Large intestine (tissue), 3 donors: ENCODE measurements around the gene SLC2A13. TPM values are rescaled to one million over a fixed set of nuclear protein-coding genes. Genes with fewer than 3 reads are reported as not detected.
A peak's percentile ranks its signal among the peaks of the same experiment; 100 is the strongest.
"Not testable (repeated sequence)": the region's sequence is repeated elsewhere in the genome, so short reads cannot be mapped to it uniquely, and the experiment has no call there.

ENCODE experiments used
- DNase-seq, 2 donors: peaks; one replicate each; pipeline versions ENCODE4 v3.0.0 to v3.0.0-alpha.2; 2013
- H3K27ac ChIP-seq: one replicate; pipeline ENCODE4 v1.5.1; 2013; ENCODE audit warnings: low read length
- H3K27me3 ChIP-seq: 2 replicates; pipeline ENCODE4 v1.6.1; 2013; ENCODE audit warnings: low read length; ENCODE audit not compliant: control insufficient read depth, insufficient read depth
- H3K36me3 ChIP-seq: 2 replicates; pipeline ENCODE4 v1.6.1; 2013; ENCODE audit warnings: low read length; ENCODE audit not compliant: control insufficient read depth, insufficient read depth
- H3K4me1 ChIP-seq: one replicate; pipeline ENCODE4 v1.6.1; 2013; ENCODE audit warnings: low read length; ENCODE audit not compliant: control insufficient read depth, insufficient read depth
- H3K4me3 ChIP-seq: one replicate; pipeline ENCODE4 v1.5.1; 2013; ENCODE audit warnings: low read length
- H3K9me3 ChIP-seq: one replicate; pipeline ENCODE4 v1.6.1; 2013; ENCODE audit warnings: mild to moderate bottlenecking, low read depth, low read length, moderate library complexity; ENCODE audit not compliant: control insufficient read depth
- WGBS: methylation state at CpG from one replicate; pipeline ENCODE4 v1.1.5; 2013; ENCODE audit warnings: low lambda C conversion rate; ENCODE audit not compliant: insufficient coverage; 5-methylcytosine and 5-hydroxymethylcytosine counted together
- polyA plus RNA-seq: library from polyadenylated mRNA; unstranded; fragments of 120-200 nt; gene quantifications from one replicate; pipeline ENCODE4 v1.2.1, GENCODE V29; 2013

Gene SLC2A13
- polyA plus RNA-seq, 1 donor = 21.4 TPM

GRCh38 chr12:39755478-39755877 lies 350.4 kb downstream of the SLC2A13 start:
- H3K4me1 ChIP-seq = no peaks in the 10 kb centered on the region
- H3K9me3 ChIP-seq = no peaks in the 10 kb centered on the region
- WGBS = 86% methylated on average over 2 of the region's 2 CpGs
- no peak overlapping the region for H3K27ac ChIP-seq
- no peak overlapping the region for H3K4me3 ChIP-seq
- DNase-seq = no peak
- no peaks in the 10 kb centered on the region for H3K27me3 ChIP-seq
- no peaks in the 10 kb centered on the region for H3K36me3 ChIP-seq

GRCh38 chr12:39752482-39753137 lies 353.3 kb downstream of the SLC2A13 start:
- 67% methylated on average over 1 of the region's 6 CpGs for WGBS
- H3K4me3 ChIP-seq = no peak overlapping the region
- no peak overlapping the region for H3K27ac ChIP-seq
- DNase-seq = no peak
- no peaks in the 10 kb centered on the region for H3K27me3 ChIP-seq
- no peaks in the 10 kb centered on the region for H3K36me3 ChIP-seq
- H3K9me3 ChIP-seq = no peaks in the 10 kb centered on the region
- no peaks in the 10 kb centered on the region for H3K4me1 ChIP-seq

GRCh38 chr12:39746151-39746550 lies 359.7 kb downstream of the SLC2A13 start:
- H3K4me3 ChIP-seq, H3K9me3 ChIP-seq, DNase-seq, H3K27ac ChIP-seq, H3K27me3 ChIP-seq, H3K4me1 ChIP-seq, H3K36me3 ChIP-seq: not testable (repeated sequence)
- 80% methylated on average over 1 of the region's 6 CpGs for WGBS

- Histone ChIP-seq H3K4me1 (no peaks in the 10 kb centered on the region), H3K36me3 (no peaks in the 10 kb centered on the region), H3K27ac (no peak overlapping the region), H3K4me3 (no peak overlapping the region), H3K9me3 (peaks cover 7% of the 10 kb centered on the region), H3K27me3 (no peaks in the 10 kb centered on the region)
- 100% methylated on average over 1 of the region's 1 CpG for WGBS
- DNase-seq = no peak
These were observed 362.2 kb downstream of the SLC2A13 start for GRCh38 chr12:39743655-39744054.

- Histone ChIP-seq H3K4me1 (no peaks in the 10 kb centered on the region), H3K36me3 (no peaks in the 10 kb centered on the region), H3K27ac (no peak overlapping the region), H3K4me3 (no peak overlapping the region), H3K9me3 (peaks cover 6% of the 10 kb centered on the region), H3K27me3 (no peaks in the 10 kb centered on the region)
- WGBS = no CpG with 5 or more reads among the region's 2 CpGs
- peak in 1 of 2 donors; percentile 38 for DNase-seq
These were observed 369.5 kb downstream of the SLC2A13 start for GRCh38 chr12:39736406-39736805.

- peak in 1 of 2 donors; percentile 4 for DNase-seq
- H3K27me3 ChIP-seq = no peaks in the 10 kb centered on the region
- no peaks in the 10 kb centered on the region for H3K36me3 ChIP-seq
- no peak overlapping the region for H3K4me3 ChIP-seq
- H3K4me1 ChIP-seq = no peaks in the 10 kb centered on the region
- 71% methylated on average over 4 of the region's 6 CpGs for WGBS
- no peak overlapping the region for H3K27ac ChIP-seq
- H3K9me3 ChIP-seq = no peaks in the 10 kb centered on the region
These were observed 382.1 kb downstream of the SLC2A13 start for GRCh38 chr12:39723831-39724230.

- WGBS = no CpG with 5 or more reads among the region's 1 CpG
- Histone ChIP-seq H3K27me3 (no peaks in the 10 kb centered on the region), H3K4me3 (no peak overlapping the region), H3K4me1 (no peaks in the 10 kb centered on the region), H3K9me3 (no peaks in the 10 kb centered on the region), H3K36me3 (no peaks in the 10 kb centered on the region), H3K27ac (no peak overlapping the region)
- DNase-seq = no peak
These were observed 383.4 kb downstream of the SLC2A13 start for GRCh38 chr12:39722504-39722903.

- Histone ChIP-seq H3K27me3 (no peaks in the 10 kb centered on the region), H3K4me3 (no peak overlapping the region), H3K27ac (no peak overlapping the region), H3K4me1 (no peaks in the 10 kb centered on the region), H3K36me3 (no peaks in the 10 kb centered on the region), H3K9me3 (peaks cover 21% of the 10 kb centered on the region)
- no peak for DNase-seq
- WGBS = 97% methylated on average over 6 of the region's 14 CpGs
These were observed 392.3 kb downstream of the SLC2A13 start for GRCh38 chr12:39713552-39713951.

GRCh38 chr12:39712334-39712733 lies 393.5 kb downstream of the SLC2A13 start:
- Histone ChIP-seq H3K4me1 (no peaks in the 10 kb centered on the region), H3K27ac (no peak overlapping the region), H3K4me3 (no peak overlapping the region), H3K27me3 (no peaks in the 10 kb centered on the region), H3K36me3 (no peaks in the 10 kb centered on the region), H3K9me3 (peaks cover 21% of the 10 kb centered on the region)
- 97% methylated on average over 15 of the region's 20 CpGs for WGBS
- no peak for DNase-seq
